GM19397 (cell line): ENCODE data around the gene CCDC97.
"Not testable (repeated sequence)": the region's sequence is repeated elsewhere in the genome, so short reads cannot be mapped to it uniquely, and the experiment has no call there.

Source experiments
- ATAC-seq: cut with Tn5 transposase; IDR thresholded peaks from one replicate; pipeline ENCODE4 v1.9.1; 2021; ENCODE audit warnings: mild to moderate bottlenecking, moderate library complexity; ENCODE audit not compliant: unreplicated experiment

Gene CCDC97

DNA sequence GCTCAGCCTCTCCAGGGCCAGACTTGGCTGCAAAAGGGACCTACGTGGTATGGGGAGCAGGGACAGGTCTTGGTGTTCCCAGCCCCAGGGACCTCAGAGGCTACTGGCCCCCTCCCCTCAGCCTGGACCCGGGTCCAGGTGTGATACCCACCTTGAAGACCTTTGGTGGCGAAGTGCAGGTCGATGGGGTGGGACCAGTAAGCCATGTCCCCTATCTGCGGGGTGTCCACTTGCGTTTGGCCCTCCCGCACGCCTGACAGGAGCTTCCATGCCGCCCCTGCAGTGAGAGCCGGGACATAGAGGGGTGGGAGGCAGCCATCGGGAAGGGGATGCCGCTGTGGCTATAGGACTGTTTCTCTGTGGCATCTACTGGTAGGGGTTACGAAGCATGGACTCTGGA is 47.8 kb downstream of the CCDC97 start:
- no peak for ATAC-seq

DNA sequence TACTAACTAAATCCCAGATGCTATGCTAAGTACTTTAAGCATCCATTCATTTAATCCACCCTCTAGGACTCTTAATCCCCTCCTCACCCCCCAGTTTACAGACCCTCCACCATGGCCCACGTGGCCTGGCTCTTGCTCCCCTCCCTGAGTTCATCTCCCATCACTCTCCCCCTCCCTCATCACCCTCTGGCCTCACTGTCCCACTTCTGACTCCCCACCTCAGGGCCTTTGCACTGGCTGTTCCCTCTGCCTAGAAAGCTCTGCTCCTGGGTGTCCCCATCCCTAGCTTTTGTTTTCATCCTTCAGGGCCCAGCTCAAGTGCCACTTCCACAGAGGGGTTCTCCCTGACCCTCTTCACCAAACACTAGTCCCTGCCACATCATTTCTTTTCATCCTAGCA is 49.8 kb downstream of the CCDC97 start:
- ATAC-seq = no peak

DNA sequence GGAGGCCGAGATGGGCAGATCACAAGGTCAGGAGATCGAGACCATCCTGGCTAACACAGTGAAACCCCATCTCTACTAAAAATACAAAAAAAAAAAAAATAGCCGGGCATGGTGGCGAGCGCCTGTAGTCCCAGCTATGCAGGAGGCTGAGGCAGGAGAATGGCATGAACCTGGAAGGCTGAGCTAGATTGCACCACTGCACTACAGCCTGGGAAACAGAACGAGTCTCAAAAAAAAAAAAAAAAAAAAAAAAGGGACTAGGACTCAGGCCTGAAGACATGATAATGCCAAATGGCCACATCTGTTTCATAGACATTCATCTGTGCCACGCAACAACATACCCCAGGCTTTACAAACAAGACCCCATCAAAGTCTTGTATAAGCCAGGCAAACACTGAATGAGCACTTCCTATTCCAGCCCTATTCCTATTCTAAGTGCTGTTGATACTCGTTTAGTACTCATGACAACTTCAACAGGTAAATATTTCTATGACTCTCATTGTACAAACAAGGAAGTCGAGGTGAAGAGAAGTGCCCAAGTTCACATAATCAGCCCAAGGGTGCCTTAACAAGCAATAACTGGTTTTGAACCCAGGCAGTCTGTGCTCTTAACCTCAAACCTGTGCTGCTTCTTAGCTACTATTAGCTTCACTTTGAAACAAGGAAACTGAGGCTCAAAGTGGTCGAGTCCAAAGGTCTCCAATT is 52.3 kb downstream of the CCDC97 start:
- ATAC-seq = no peak

DNA sequence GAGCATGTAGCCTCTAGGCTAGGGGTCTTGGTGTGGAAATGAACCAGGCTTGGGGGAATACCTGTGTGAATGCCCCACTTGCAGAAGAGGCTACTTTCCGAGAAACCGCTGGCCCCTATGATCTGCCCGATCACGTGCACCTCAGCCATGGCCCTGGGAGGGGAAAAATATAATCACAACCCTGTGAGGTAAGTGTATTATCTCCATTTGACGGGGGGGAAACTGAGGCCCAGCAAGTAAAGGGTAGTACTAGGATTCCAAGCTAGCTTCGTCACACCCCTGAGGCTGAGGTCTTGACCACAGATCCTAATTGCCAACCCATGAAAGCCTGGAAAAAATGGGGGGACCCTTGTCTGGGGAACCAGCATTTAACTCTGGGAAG is 53.4 kb downstream of the CCDC97 start:
- no peak for ATAC-seq

DNA sequence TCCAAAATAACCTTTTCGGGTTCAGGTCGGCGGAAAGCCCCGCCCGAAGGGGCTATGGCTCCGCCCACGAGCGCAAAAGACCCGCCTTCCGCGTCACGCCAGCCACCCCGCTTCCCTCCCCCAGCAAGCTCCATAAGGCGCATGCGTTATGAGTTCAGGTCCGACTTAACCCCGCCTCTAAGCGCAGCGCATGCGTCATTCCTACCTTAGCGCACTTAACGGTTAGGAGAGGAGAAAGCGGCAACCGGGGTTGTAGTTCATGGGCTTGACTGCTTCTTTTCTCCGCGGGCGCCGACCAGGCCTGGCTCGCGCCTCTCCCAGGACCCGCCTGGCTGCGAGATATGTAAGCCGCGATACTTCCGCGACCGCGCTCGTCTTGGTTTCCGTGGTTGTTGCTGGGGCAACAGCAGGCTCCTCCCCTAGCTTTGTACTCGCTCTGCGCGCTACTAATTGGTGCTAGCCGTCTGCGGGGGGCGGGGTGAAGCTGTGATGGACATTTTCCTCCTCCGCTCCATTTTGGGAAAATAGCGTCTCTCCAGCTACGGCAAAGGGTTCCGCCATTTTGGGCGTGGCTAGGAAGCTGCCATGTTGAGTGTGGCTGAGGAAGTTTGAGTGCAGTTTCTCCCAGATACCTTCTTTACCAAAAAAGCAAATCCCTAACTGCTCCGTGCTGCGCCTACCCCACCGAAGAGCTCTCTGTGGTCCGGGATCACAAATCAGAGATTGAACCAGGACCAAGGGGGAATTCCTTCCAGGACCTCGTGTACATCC is 54.0 kb downstream of the CCDC97 start, which contains the start of gene B9D2:
Gene B9D2, minus strand, starts transcription at position 397 of the 771 bp plus-strand sequence. CDS start 630 bp downstream, outside the sequence.
- peak; percentile 81 for ATAC-seq

DNA sequence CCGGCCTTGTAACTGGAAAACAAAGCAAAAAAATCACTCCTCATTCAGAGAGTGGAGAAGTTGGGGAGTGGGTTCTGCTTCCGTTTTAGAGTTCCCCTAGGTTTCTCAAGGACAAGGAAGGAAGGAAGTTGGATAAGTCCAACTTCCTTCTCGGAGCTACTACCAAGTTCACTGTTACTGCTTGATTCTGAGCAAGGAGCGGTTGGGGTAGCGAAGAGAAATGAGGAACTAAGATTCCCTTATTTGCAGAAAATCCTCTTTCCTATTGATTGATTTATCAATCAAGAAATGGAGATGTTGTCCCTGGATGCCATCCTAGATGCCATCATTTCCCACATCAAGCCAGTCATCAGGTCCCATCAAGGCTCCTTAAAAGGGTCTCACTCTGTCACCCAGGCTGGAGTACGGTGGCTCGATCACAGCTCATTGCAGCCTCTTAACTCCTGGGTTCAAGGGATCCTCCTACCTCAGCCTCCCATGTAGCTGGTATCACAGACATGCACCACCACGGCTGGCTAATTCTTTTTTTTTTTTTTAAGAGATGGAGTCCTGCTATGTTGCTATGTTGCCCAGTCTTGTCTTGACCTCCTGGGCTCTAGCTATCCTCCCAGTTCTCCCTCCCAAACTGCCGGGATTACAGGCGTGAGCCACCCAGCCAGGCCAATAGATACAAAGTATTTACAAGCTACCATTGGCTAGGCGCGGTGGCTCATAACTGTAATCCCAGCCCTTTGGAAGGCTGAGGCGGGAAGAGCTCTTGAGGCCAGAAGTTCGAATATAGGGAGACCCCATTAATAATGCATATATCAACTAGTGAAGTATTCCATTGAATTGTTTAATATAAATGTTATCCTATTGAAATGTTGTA is 54.8 kb downstream of the CCDC97 start:
- no peak for ATAC-seq

DNA sequence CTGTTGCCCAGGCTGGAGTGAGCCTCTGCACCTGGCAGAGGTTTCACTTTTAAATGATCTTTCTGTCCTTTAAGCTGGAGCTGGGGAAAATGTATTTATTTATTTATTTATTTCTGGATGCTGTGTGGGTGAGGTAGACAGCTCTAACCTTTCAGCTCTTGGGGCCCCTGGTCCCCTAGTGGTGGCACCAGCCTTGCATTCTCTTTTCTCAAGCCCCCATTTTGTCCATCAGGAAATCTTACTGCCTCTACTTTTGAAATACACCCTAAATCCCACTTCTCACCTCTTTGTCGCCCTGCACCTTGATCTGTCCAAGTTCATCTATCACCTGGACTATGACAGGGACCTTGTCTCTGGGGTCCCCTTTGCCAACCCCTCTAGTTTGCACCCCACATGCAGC is 56.1 kb downstream of the CCDC97 start:
- no peak for ATAC-seq

DNA sequence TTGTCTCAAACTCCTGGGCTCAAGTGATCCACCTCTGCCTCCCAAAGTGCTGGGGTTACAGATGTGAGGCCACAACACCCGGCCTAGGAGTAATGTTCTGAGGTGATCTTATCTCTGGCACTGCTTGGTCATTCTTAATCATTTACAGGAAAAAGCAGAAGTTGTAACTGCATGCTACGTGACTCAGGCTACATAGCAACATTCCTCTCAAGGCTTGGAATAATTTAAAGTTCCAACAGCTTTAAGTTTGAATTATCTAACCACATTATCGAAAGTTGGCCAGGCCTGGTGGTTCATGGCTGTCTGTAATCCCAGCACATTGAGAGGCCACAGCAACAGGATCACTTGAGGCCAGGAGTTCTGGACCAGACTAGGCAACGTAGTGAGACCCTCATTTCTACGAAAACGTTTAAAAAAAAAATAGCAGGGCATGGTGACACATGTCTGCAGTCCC is 57.9 kb downstream of the CCDC97 start:
- no peak for ATAC-seq

DNA sequence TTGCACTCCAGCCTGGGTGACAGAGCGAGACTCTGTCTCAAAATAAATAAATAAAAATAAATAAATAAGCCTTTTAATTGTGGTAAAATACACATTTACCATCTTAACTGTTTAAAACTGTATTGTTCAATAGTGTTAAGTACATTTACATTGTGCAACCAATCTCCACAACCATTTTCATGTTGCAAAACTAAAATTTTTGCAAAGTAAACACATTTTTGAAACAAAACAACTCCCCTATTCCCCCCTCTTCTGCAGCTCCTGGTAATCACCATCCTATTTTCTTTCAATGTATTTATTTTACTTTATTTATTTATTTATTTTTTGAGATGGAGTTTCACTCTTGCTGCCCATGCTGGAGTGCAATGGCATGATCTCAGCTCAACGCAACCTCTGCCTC is 59.8 kb downstream of the CCDC97 start:
- no peak for ATAC-seq

DNA sequence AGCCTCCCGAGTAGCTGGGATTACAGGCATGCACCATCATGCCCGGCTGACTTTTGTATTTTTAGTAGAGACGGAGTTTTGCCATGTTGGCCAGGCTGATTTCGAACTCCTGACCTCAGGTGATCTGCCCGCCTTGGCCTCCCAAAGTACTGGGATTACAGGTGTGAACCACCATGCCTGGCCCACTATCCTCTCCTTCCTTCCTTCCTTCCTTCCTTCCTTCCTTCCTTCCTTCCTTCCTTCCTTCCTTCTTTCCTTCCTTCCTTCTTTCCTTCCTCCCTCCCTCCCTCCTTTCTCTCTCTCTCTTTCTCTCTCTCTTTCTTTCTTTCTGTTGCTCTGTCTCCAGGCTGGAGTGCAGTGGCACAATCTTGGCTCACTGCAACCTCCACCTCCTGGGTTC is 61.1 kb downstream of the CCDC97 start:
- ATAC-seq = not testable (repeated sequence)

DNA sequence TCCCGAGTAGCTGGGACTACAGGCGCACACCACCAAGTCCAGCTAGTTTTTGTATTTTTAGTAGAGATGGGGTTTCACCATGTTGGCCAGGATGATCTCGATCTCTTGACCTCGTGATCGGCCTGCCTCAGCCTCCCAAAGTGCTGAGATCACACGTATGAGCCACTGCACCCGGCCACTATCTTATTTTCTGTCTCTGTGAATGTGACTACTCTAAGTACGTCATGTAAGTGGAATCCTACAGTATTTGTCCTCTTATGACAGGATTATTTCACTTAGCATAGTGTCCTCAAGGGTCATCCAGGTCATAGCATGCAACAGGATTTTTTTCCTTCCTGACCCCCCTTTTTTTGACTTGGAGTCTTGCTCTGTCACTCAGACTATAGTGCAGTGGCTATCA is 61.6 kb downstream of the CCDC97 start:
- ATAC-seq = no peak

DNA sequence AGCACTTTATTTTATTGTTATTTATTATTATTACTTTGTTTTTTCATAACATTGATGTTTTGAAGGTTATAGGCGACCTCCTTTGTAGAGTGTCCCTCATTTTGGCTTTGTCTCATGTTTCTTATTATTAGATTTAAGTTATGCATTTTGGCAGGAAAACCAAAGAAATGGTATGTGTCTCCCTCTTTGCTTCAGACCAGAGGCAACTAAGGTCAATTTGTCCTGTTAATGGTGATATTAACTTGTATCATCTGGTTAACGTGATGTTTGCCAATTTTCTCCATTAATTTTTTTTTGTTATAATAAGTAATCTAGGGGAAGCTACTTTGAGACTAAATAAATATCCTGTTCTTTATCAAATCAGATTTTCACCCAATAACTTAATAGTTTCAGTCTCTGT is 62.5 kb downstream of the CCDC97 start:
- no peak for ATAC-seq

DNA sequence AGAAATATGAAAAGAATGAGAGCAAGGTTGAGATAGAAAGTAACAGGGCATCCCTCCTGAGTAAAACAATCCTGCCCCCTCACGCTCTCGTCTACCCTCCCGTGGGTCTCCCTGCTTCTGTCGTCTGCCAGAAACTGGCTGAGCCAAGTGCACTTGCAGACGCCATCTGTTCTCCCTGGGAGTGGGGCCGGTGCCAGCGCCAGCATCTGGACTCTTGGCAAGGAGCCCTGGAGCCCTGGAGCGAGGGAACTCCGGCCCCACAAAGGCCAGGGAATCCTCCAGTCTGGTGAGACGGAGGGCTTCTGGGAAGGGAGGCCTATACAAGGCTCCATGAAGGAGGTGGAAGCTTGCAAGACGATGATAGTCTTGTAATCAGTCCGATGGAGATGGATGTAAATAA is 64.0 kb downstream of the CCDC97 start:
- no peak for ATAC-seq
